OCI-LY3 (cell line): ENCODE results near the gene P3R3URF.

Source experiments
- EZH2phosphoT487 ChIP-seq: fragments of 200-600 bp; shearing (Covaris generic); IDR thresholded peaks from 2 replicates; pipeline ENCODE4 v1.6.1; 2018; ENCODE audit warnings: antibody characterized with exemption, mixed run types, low read depth
- TF ChIP-seq, protein P1 (sequence below): fragments of 200-600, 300-600 bp; sonication (generic); IDR thresholded peaks from 2 replicates; pipeline ENCODE4 v1.5.1; 2014; ENCODE audit warnings: antibody characterized with exemption, low read length, low read depth

- TF ChIP-seq, protein P1, sequence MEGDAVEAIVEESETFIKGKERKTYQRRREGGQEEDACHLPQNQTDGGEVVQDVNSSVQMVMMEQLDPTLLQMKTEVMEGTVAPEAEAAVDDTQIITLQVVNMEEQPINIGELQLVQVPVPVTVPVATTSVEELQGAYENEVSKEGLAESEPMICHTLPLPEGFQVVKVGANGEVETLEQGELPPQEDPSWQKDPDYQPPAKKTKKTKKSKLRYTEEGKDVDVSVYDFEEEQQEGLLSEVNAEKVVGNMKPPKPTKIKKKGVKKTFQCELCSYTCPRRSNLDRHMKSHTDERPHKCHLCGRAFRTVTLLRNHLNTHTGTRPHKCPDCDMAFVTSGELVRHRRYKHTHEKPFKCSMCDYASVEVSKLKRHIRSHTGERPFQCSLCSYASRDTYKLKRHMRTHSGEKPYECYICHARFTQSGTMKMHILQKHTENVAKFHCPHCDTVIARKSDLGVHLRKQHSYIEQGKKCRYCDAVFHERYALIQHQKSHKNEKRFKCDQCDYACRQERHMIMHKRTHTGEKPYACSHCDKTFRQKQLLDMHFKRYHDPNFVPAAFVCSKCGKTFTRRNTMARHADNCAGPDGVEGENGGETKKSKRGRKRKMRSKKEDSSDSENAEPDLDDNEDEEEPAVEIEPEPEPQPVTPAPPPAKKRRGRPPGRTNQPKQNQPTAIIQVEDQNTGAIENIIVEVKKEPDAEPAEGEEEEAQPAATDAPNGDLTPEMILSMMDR: no peak
- TF ChIP-seq EZH2phosphoT487: no peak
Measured at GRCh38 chr1:46197560-46197963, 21.3 kb upstream of the P3R3URF start.
